ENCODE measurements around the gene MS4A6E.

MS4A6E gene

GRCh38 chr11:60367896-60368295 is 40.8 kb downstream of the MS4A6E start:
- TF ChIP-seq USF1 (IDR thresholded peaks at IDR 0.05) (no peak), TEAD4 (IDR thresholded peaks at IDR 0.05) (no peak), MAX (IDR thresholded peaks at IDR 0.05) (no peak), TCF12 (IDR thresholded peaks at IDR 0.05; ENCODE audit: low read depth) (no peak)

GRCh38 chr11:60370252-60370810 is 43.3 kb downstream of the MS4A6E start:
- TF ChIP-seq CREB1 (IDR thresholded peaks at IDR 0.05; ENCODE audit: low read depth) (no peak), ZBTB7A (IDR thresholded peaks at IDR 0.05; ENCODE audit: low read depth) (no peak), TEAD4 (IDR thresholded peaks at IDR 0.05) (no peak), RAD21 (IDR thresholded peaks at IDR 0.05; ENCODE audit: low read depth) (no peak)

- TF ChIP-seq MAX (IDR thresholded peaks at IDR 0.05) = no peak
- TF ChIP-seq CEBPB (IDR thresholded peaks at IDR 0.05) = no peak
- TF ChIP-seq ZBTB7A (IDR thresholded peaks at IDR 0.05; ENCODE audit: low read depth) = no peak
- TF ChIP-seq YY1 (IDR thresholded peaks at IDR 0.05; ENCODE audit: low read depth) = no peak
Measured at GRCh38 chr11:60370811-60371298, 43.8 kb downstream of the MS4A6E start.

GRCh38 chr11:60371386-60371785 is 44.3 kb downstream of the MS4A6E start:
- TF ChIP-seq CEBPB (IDR thresholded peaks at IDR 0.05) (no peak), REST (IDR thresholded peaks at IDR 0.05; ENCODE audit: low read depth) (no peak), EP300 (IDR thresholded peaks at IDR 0.05; ENCODE audit: borderline replicate concordance) (no peak), TEAD4 (IDR thresholded peaks at IDR 0.05) (no peak), NFIC (IDR thresholded peaks at IDR 0.05) (no peak), CREB1 (IDR thresholded peaks at IDR 0.05; ENCODE audit: low read depth) (no peak), FOXM1 (IDR thresholded peaks at IDR 0.05; ENCODE audit: borderline replicate concordance, low read depth) (no peak)

GRCh38 chr11:60371854-60372253 is 44.8 kb downstream of the MS4A6E start:
- TF ChIP-seq CREB1 (IDR thresholded peaks at IDR 0.05; ENCODE audit: low read depth) (no peak), USF1 (IDR thresholded peaks at IDR 0.05) (no peak), NFIC (IDR thresholded peaks at IDR 0.05) (no peak), EGR1 (IDR thresholded peaks at IDR 0.05) (no peak), TAF1 (IDR thresholded peaks at IDR 0.05; ENCODE audit: low read depth) (no peak), MAX (IDR thresholded peaks at IDR 0.05) (no peak), FOXM1 (IDR thresholded peaks at IDR 0.05; ENCODE audit: borderline replicate concordance, low read depth) (no peak), YY1 (IDR thresholded peaks at IDR 0.05; ENCODE audit: low read depth) (no peak), RAD21 (IDR thresholded peaks at IDR 0.05; ENCODE audit: low read depth) (no peak), TCF12 (IDR thresholded peaks at IDR 0.05; ENCODE audit: low read depth) (no peak), REST (IDR thresholded peaks at IDR 0.05; ENCODE audit: low read depth) (no peak)

- TF ChIP-seq YY1 (IDR thresholded peaks at IDR 0.05; ENCODE audit: low read depth) (no peak), USF1 (IDR thresholded peaks at IDR 0.05) (no peak), NFIC (IDR thresholded peaks at IDR 0.05) (no peak), EGR1 (IDR thresholded peaks at IDR 0.05) (no peak), EP300 (IDR thresholded peaks at IDR 0.05; ENCODE audit: borderline replicate concordance) (no peak), ZBTB7A (IDR thresholded peaks at IDR 0.05; ENCODE audit: low read depth) (no peak), CREB1 (IDR thresholded peaks at IDR 0.05; ENCODE audit: low read depth) (no peak), FOXM1 (IDR thresholded peaks at IDR 0.05; ENCODE audit: borderline replicate concordance, low read depth) (no peak), CEBPB (IDR thresholded peaks at IDR 0.05) (no peak), TEAD4 (IDR thresholded peaks at IDR 0.05) (no peak), RAD21 (IDR thresholded peaks at IDR 0.05; ENCODE audit: low read depth) (no peak), REST (IDR thresholded peaks at IDR 0.05; ENCODE audit: low read depth) (no peak), TCF12 (IDR thresholded peaks at IDR 0.05; ENCODE audit: low read depth) (no peak)
Measured at GRCh38 chr11:60372767-60373166, 45.7 kb downstream of the MS4A6E start.

All from Ishikawa (cell line).